Smooth muscle cell (in vitro differentiated cells): ENCODE measurements around the gene TAS2R14. TPM values are rescaled to one million over a fixed set of nuclear protein-coding genes. Genes with fewer than 3 reads are reported as not detected.

ENCODE experiments used
- DNase-seq: peaks from one replicate; lab custom pipeline; 2025; ENCODE audit not compliant: unreplicated experiment; lab: John Stamatoyannopoulos, UW
- H2AFZ ChIP-seq: fragments of 200-600 bp; sonication (generic); 2 replicates; pipeline ENCODE4 v1.6.0; 2016; ENCODE audit warnings: antibody characterized with exemption, low read depth, mild to moderate bottlenecking
- H3F3A ChIP-seq: fragments of 200-600 bp; sonication (generic); 2 replicates; pipeline ENCODE4 v1.6.0; 2017; ENCODE audit warnings: antibody characterized with exemption, low read depth
- H3K27ac ChIP-seq: fragments of 200-600 bp; sonication (generic); 2 replicates; pipeline ENCODE4 v1.5.1; 2016; ENCODE audit warnings: low read depth, mild to moderate bottlenecking
- H3K27me3 ChIP-seq: fragments of 200-600 bp; sonication (generic); 2 replicates; pipeline ENCODE4 v1.6.1; 2016; ENCODE audit warnings: low read depth, mild to moderate bottlenecking
- H3K36me3 ChIP-seq: fragments of 200-600 bp; sonication (generic); 2 replicates; pipeline ENCODE4 v1.5.1; 2016; ENCODE audit warnings: low read depth
- H3K4me1 ChIP-seq: fragments of 200-600 bp; sonication (generic); 2 replicates; pipeline ENCODE4 v1.5.1; 2016; ENCODE audit warnings: low read depth
- H3K4me2 ChIP-seq: fragments of 200-600 bp; sonication (generic); 2 replicates; pipeline ENCODE4 v1.6.0; 2016; ENCODE audit warnings: mild to moderate bottlenecking
- H3K4me3 ChIP-seq: fragments of 200-600 bp; sonication (generic); 2 replicates; pipeline ENCODE4 v1.5.1; 2016; ENCODE audit warnings: mild to moderate bottlenecking
- H3K79me2 ChIP-seq: fragments of 200-600 bp; sonication (generic); 2 replicates; pipeline ENCODE4 v1.6.0; 2016; ENCODE audit warnings: low read depth, mild to moderate bottlenecking
- H3K9ac ChIP-seq: fragments of 200-600 bp; sonication (generic); 2 replicates; pipeline ENCODE4 v1.6.0; 2016; ENCODE audit warnings: low read depth
- H3K9me3 ChIP-seq: fragments of 200-600 bp; sonication (generic); replicated peaks from 2 replicates; pipeline ENCODE4 v1.5.1; 2016; ENCODE audit warnings: low read depth
- H4K20me1 ChIP-seq: fragments of 200-600 bp; sonication (generic); 2 replicates; pipeline ENCODE4 v1.6.0; 2016; ENCODE audit warnings: low read depth
- CTCF ChIP-seq: fragments of 200-600 bp; sonication (generic); IDR thresholded peaks from 2 replicates; pipeline ENCODE4 v1.5.1; 2017; ENCODE audit warnings: borderline replicate concordance, mild to moderate bottlenecking, antibody characterized with exemption; ENCODE audit not compliant: insufficient read depth, poor library complexity, severe bottlenecking
- WGBS: methylation state at CpG from one replicate; pipeline ENCODE4 v1.1.7; 2016; ENCODE audit warnings: low lambda C conversion rate; 5-methylcytosine and 5-hydroxymethylcytosine counted together
- polyA plus RNA-seq: library from polyadenylated mRNA; unstranded; fragments of >200 nt; fragmentation: Nextera tagmentation; extraction: Ambion mirVana; gene quantifications from 2 replicates; pipeline ENCODE4 v1.2.1, GENCODE V29; 2016
- total RNA-seq: library from RNA; depleted of rRNA; stranded (reverse); fragments of >200 nt; gene quantifications from 2 replicates; pipeline ENCODE4 v1.2.3, GENCODE V29; 2014

The TAS2R14 gene
- total and polyA plus RNA-seq, 2 experiments from 2014 or later: 2.5 to 5.8 TPM

GRCh38 chr12:10941369-10941768 is 2.3 kb upstream of the TAS2R14 start:
- H3K4me2 ChIP-seq: peak overlapping the region; percentile 1
- H3K36me3 ChIP-seq: no peaks in the 10 kb centered on the region
- no peaks in the 10 kb centered on the region for H3K27me3 ChIP-seq
- H2AFZ ChIP-seq: no peak overlapping the region
- no peaks in the 10 kb centered on the region for H3K9me3 ChIP-seq
- H3K4me3 ChIP-seq: no peak overlapping the region
- H3K79me2 ChIP-seq: no peaks in the 10 kb centered on the region
- H3K27ac ChIP-seq: peak overlapping the region; percentile 85
- peaks cover 10% of the 10 kb centered on the region for H3F3A ChIP-seq
- no peaks in the 10 kb centered on the region for H3K4me1 ChIP-seq
- no peak for TF ChIP-seq CTCF
- DNase-seq: no peak
- peak overlapping the region; percentile 64 for H3K9ac ChIP-seq
- H4K20me1 ChIP-seq: no peaks in the 10 kb centered on the region

GRCh38 chr12:10940389-10940788 is 1.3 kb upstream of the TAS2R14 start:
- no peak for TF ChIP-seq CTCF
- Histone ChIP-seq H3K79me2 (no peaks in the 10 kb centered on the region), H2AFZ (no peak overlapping the region), H3K27me3 (no peaks in the 10 kb centered on the region), H3K9me3 (no peaks in the 10 kb centered on the region), H3K4me2 (peak overlapping the region; percentile 1), H3F3A (peaks cover 10% of the 10 kb centered on the region), H3K36me3 (no peaks in the 10 kb centered on the region), H3K9ac (peak overlapping the region; percentile 64), H3K27ac (peak overlapping the region; percentile 85), H3K4me1 (no peaks in the 10 kb centered on the region), H3K4me3 (no peak overlapping the region), H4K20me1 (no peaks in the 10 kb centered on the region)
- DNase-seq: no peak
- WGBS: 62% methylated on average over 2 of the region's 2 CpGs

GRCh38 chr12:10936506-10936905 is 2.6 kb downstream of the TAS2R14 start:
- no peaks in the 10 kb centered on the region for H3K9me3 ChIP-seq
- H3K27me3 ChIP-seq: no peaks in the 10 kb centered on the region
- H3K27ac ChIP-seq: no peak overlapping the region
- no peak overlapping the region for H2AFZ ChIP-seq
- H3K4me1 ChIP-seq: no peaks in the 10 kb centered on the region
- H3K4me2 ChIP-seq: no peak overlapping the region
- no peak overlapping the region for H3K9ac ChIP-seq
- no peak overlapping the region for H3K4me3 ChIP-seq
- H4K20me1 ChIP-seq: peaks cover 7% of the 10 kb centered on the region
- no peaks in the 10 kb centered on the region for H3K79me2 ChIP-seq
- H3K36me3 ChIP-seq: no peaks in the 10 kb centered on the region
- TF ChIP-seq CTCF: no peak
- H3F3A ChIP-seq: peaks cover 5% of the 10 kb centered on the region
- no peak for DNase-seq
- WGBS: 94% methylated on average over 1 of the region's 1 CpG

- Histone ChIP-seq H3K9me3 (no peaks in the 10 kb centered on the region), H3K4me3 (no peak within 1 kb of the TSS), H3K4me2 (no peak within 1 kb of the TSS), H2AFZ (no peak within 1 kb of the TSS), H3K27me3 (no peaks in the 10 kb centered on the region), H4K20me1 (no peaks in the 10 kb centered on the region), H3K27ac (no peak within 1 kb of the TSS), H3F3A (no peaks in the 10 kb centered on the region), H3K79me2 (no peaks in the 10 kb centered on the region), H3K36me3 (no peaks in the 10 kb centered on the region), H3K4me1 (no peaks in the 10 kb centered on the region), H3K9ac (no peak within 1 kb of the TSS)
- 94% methylated on average over 5 of the region's 5 CpGs for WGBS
- no peak for TF ChIP-seq CTCF
- no peak for DNase-seq
Observed at GRCh38 chr12:10928746-10929286, 10.2 kb downstream of the TAS2R14 start, which contains the start of gene PRH2. TSS of gene PRH2 (plus strand) at chr12:10929236. CDS start at chr12:10929274, 38 bp downstream.
